Tibial nerve (tissue), 4 donors: ENCODE measurements around the gene NATD1. TPM values are rescaled to one million over a fixed set of nuclear protein-coding genes. Genes with fewer than 3 reads are reported as not detected.

Experiments
- DNase-seq, 2 donors: peaks; one replicate each; pipeline ENCODE4 v3.0.0-alpha.2; 2019; ENCODE audit warnings: low spot score in 2 of 2
- H3K27ac ChIP-seq, 4 donors: fragments of 200-600 bp; sonication (generic) in 3 of 4; one replicate each; pipeline ENCODE4 v1.5.1; 2017 to 2019; ENCODE audit warnings: mild to moderate bottlenecking in 1 of 4
- H3K27me3 ChIP-seq, 2 donors: fragments of 200-600 bp; sonication (generic) in 1 of 2; one replicate each; pipeline versions ENCODE4 v1.5.1 to v1.6.0; 2017 to 2019
- H3K36me3 ChIP-seq, 3 donors: fragments of 200-600 bp; sonication (generic); one replicate each; pipeline ENCODE4 v1.5.1; 2018 to 2019
- H3K4me1 ChIP-seq, 4 donors: fragments of 200-600 bp; sonication (generic) in 3 of 4; one replicate each; pipeline ENCODE4 v1.5.1; 2017 to 2019
- H3K4me3 ChIP-seq, 4 donors: fragments of 200-600 bp; sonication (generic) in 3 of 4; one replicate each; pipeline ENCODE4 v1.5.1; 2017 to 2019; ENCODE audit warnings: mild to moderate bottlenecking in 1 of 4, moderate library complexity in 1 of 4
- H3K9me3 ChIP-seq, 4 donors: fragments of 200-600 bp; sonication (generic) in 3 of 4; one replicate each; pipeline ENCODE4 v1.5.1; 2017 to 2019
- CTCF ChIP-seq, 5 experiments: fragments of 200-600 bp in 3 of 5; fragments of 450-650 bp in 2 of 5; sonication (generic) in 3 of 5; IDR thresholded peaks; one replicate each; pipeline ENCODE4 v1.5.1; 2016 to 2019; ENCODE audit warnings: antibody characterized with exemption in 5 of 5, mild to moderate bottlenecking in 3 of 5, moderate library complexity in 2 of 5
- EP300 ChIP-seq, 2 donors: sonication (generic); formaldehyde crosslinking; IDR thresholded peaks; one replicate each; pipeline ENCODE4 v1.6.1; 2017; ENCODE audit warnings: antibody characterized with exemption in 2 of 2, mild to moderate bottlenecking in 1 of 2
- POLR2A ChIP-seq, 2 donors: fragments of 450-650 bp; IDR thresholded peaks; one replicate each; pipeline ENCODE4 v1.6.1; 2017; ENCODE audit warnings: antibody characterized with exemption in 2 of 2, mild to moderate bottlenecking in 2 of 2, moderate library complexity in 2 of 2
- WGBS, 2 donors: methylation state at CpG; one replicate each; pipeline ENCODE4 v1.1.5; 2018; 5-methylcytosine and 5-hydroxymethylcytosine counted together
- total RNA-seq, 4 donors: library from RNA; depleted of rRNA; stranded (reverse); fragments of >200 nt; gene quantifications; one replicate each; pipeline ENCODE4 v1.1.0, GENCODE V29; 2016

NATD1 gene
- total RNA-seq, 4 donors from 2014 or later: 5.7 to 12.0 (median 10.8) TPM

DNA sequence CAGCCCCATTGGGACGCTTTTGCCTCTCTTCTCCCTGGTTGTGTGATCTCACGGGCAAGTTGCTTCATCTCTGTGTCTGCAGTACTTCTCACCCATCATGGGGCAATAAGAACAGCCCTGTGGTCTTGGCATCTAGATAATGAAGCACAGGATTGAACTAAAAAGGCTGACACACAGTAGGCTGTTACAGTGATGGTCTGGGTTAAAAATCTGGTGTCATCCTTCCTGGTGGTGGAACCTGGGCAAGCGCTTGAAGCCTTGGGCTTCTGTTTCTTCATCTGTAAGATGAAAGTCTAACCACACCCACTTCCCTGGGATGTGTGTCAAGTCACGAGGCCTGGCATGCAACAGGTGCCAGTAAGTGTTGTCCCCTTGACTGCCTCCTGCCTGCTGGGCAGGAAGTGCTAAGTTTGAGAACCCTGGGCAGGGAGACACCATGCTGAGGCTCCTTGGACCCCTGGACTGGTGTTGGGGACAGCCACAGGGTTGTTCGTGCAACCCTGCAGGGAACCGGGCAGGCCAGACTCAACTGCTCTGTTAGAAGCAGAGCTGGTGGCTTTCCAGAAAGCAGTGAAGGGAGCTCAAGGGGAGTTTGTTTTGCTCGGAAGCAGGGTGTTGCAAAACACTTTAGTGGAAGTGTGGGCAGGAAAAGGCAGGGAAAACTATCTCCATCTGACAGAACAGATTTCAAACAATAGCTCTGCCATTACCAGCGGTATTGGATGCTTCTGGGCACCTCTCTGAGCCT lies 25.4 kb upstream of the NATD1 start:
- peak in 1 of 2 donors; percentile 47 for DNase-seq
- no peaks in the 10 kb centered on the region for H3K9me3 ChIP-seq

DNA sequence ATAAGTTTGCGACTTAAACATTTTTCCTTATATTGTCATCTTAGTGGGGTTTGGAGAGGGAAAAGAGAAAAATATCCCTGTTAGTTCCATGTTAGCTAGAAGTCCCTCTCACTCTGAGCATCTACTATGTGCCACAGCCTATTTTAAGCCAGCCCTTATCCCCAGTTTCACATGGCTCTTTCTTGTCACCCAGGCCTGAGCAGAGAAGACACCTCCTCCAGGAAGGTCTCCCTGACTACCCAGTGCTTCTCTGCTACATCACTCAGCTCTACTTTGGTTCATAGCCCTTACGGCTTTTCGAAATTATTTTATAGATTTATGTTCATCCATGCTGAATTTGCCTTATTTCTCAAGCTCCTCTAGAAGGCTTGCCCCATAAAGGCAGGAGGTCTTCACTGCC lies 24.1 kb upstream of the NATD1 start:
- DNase-seq: no peak
- Histone ChIP-seq H3K9me3 (no peaks in the 10 kb centered on the region), H3K27me3 (no peaks in the 10 kb centered on the region), H3K36me3 (no peaks in the 10 kb centered on the region), H3K4me3 (no peak overlapping the region), H3K4me1 (peaks cover 0 to 37% (median 12%) of the 10 kb centered on the region in 4 donors), H3K27ac (no peak overlapping the region)
- TF ChIP-seq POLR2A (IDR thresholded peaks at IDR 0.05) (no peak), EP300 (IDR thresholded peaks at IDR 0.05) (no peak), CTCF (IDR thresholded peaks at IDR 0.05) (no peak)
- WGBS, 2 donors: 93 to 99% methylated on average over 3 of the region's 3 CpGs

More for the DNA sequence above, 25.4 kb upstream of the NATD1 start:
- H3K36me3 ChIP-seq: no peaks in the 10 kb centered on the region
- peak overlapping the region in 1 of 4 donors; percentile 32 for H3K27ac ChIP-seq
- peaks cover 0 to 40% (median 14%) of the 10 kb centered on the region in 4 donors for H3K4me1 ChIP-seq
- TF ChIP-seq EP300 (IDR thresholded peaks at IDR 0.05) (peak in 1 of 2 donors; percentile 26), CTCF (IDR thresholded peaks at IDR 0.05) (no peak)
- H3K27me3 ChIP-seq: no peaks in the 10 kb centered on the region
- no peak overlapping the region for H3K4me3 ChIP-seq
- WGBS, 2 donors: 70 to 77% methylated on average over 8 of the region's 8 CpGs

GRCh38 chr17:21276264-21276588 lies 23.0 kb upstream of the NATD1 start:
- no peaks in the 10 kb centered on the region for H3K36me3 ChIP-seq
- 14 to 22% methylated on average over 8 to 17 of the region's 17 CpGs for WGBS, 2 donors
- TF ChIP-seq POLR2A (IDR thresholded peaks at IDR 0.05): no peak
- TF ChIP-seq EP300 (IDR thresholded peaks at IDR 0.05): no peak
- no peak for TF ChIP-seq CTCF (IDR thresholded peaks at IDR 0.05)
- peak overlapping the region; percentile 64 to 80 (median 69) for H3K4me3 ChIP-seq
- no peaks in the 10 kb centered on the region for H3K27me3 ChIP-seq
- H3K9me3 ChIP-seq: no peaks in the 10 kb centered on the region
- peak overlapping the region in 3 of 4 donors; percentile 50 to 81 (median 67) for H3K27ac ChIP-seq
- DNase-seq: no peak
- peaks cover 0 to 37% (median 12%) of the 10 kb centered on the region in 4 donors for H3K4me1 ChIP-seq

- Histone ChIP-seq H3K36me3 (no peaks in the 10 kb centered on the region), H3K4me3 (peak overlapping the region; percentile 64 to 80 (median 69)), H3K27ac (peak overlapping the region; percentile 50 to 81 (median 60)), H3K27me3 (no peaks in the 10 kb centered on the region), H3K9me3 (no peaks in the 10 kb centered on the region), H3K4me1 (peaks cover 0 to 37% (median 12%) of the 10 kb centered on the region in 4 donors)
- peak; percentile 87 to 88 for DNase-seq
- TF ChIP-seq EP300 (IDR thresholded peaks at IDR 0.05) (peak; percentile 64 to 78), CTCF (IDR thresholded peaks at IDR 0.05) (peak in 1 of 5 experiments; percentile 18), POLR2A (IDR thresholded peaks at IDR 0.05) (peak in 1 of 2 donors; percentile 63)
- 1 to 2% methylated on average over 8 to 38 of the region's 52 CpGs for WGBS, 2 donors
Measured at GRCh38 chr17:21275579-21276263, 22.5 kb upstream of the NATD1 start.

DNA sequence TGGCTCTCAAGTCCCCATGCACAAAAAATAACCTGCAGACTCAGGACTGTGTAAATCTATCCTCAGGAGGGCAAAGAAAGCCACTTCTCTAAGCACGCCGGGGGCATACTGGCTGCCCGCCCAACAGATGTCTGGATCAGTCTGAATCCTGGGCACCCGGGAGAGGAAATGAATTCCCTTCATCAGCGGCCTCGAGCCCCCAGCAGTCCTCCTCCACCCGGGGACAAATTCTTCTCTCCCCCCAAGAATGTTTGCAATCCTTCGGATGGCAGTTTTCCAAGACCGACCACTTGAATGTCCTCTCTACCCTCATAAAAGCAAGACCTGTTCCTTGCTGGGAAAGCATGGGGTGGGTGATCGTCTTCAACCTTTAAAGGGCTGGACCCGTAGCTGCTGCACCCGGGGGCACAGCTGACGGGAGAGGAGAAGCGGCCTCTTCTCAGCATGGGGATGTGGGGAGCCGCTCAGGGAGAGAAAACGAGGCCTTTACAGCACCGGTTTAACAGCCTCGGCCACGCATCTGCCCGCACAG lies 21.9 kb upstream of the NATD1 start:
- H3K27ac ChIP-seq: peak overlapping the region; percentile 41 to 81 (median 60)

More for the DNA sequence above, 21.9 kb upstream of the NATD1 start:
- no peak for DNase-seq
- 6 to 13% methylated on average over 14 to 20 of the region's 20 CpGs for WGBS, 2 donors
- Histone ChIP-seq H3K4me3 (peak overlapping the region; percentile 64 to 80 (median 69)), H3K9me3 (no peaks in the 10 kb centered on the region), H3K4me1 (peaks cover 0 to 34% (median 12%) of the 10 kb centered on the region in 4 donors), H3K36me3 (no peaks in the 10 kb centered on the region), H3K27me3 (no peaks in the 10 kb centered on the region)
- TF ChIP-seq POLR2A (IDR thresholded peaks at IDR 0.05) (no peak), CTCF (IDR thresholded peaks at IDR 0.05) (no peak), EP300 (IDR thresholded peaks at IDR 0.05) (no peak)
